GM21381 (cell line): ENCODE measurements around the gene GTF2H1.
A peak's percentile ranks its signal among the peaks of the same experiment; 100 is the strongest.
"Not testable (repeated sequence)": the region's sequence is repeated elsewhere in the genome, so short reads cannot be mapped to it uniquely, and the experiment has no call there.

Experiments
- ATAC-seq: cut with Tn5 transposase; IDR thresholded peaks from one replicate; pipeline ENCODE4 v1.9.1; 2021; ENCODE audit warnings: mild to moderate bottlenecking, moderate library complexity; ENCODE audit not compliant: unreplicated experiment

Gene GTF2H1

DNA sequence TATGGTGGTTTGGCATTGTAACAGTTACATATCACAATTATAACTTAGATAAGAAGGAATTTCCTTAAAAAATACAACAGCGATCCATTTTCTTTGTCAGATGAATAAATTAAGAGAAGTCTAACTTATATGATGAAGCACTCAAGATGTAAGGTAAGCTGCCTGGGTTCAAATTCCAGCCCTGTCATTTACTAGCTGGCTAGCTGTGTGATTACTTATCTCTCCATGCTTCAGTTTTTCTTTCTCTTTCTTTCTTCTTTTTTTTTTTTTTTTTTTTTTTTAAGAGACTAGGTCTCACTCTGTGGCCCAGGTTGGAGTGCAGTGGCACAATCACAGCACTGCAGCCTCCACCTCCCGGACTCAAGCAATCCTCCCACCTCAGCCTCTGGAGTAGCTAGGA, 49.8 kb downstream of the GTF2H1 start:
- ATAC-seq, result no peak

DNA sequence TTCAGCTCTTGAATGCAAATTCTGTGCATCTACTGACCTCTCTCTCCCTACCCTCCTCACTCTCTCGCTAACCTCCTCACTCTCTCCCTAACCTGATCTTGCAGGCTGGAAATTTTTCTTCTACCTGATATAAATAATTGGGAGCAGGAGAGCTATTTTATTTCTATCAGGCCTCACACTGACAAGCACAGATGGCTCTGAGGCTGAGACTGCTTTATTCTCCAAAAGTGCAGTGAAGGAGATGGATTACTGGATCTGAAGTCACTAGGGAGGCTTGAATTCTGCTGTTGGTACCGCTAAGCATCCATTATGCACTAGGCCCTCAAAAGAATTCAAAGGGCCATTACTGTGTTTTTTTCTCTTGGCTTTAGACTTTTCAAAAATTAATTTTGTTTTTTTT, 52.6 kb downstream of the GTF2H1 start:
- ATAC-seq, result no peak

DNA sequence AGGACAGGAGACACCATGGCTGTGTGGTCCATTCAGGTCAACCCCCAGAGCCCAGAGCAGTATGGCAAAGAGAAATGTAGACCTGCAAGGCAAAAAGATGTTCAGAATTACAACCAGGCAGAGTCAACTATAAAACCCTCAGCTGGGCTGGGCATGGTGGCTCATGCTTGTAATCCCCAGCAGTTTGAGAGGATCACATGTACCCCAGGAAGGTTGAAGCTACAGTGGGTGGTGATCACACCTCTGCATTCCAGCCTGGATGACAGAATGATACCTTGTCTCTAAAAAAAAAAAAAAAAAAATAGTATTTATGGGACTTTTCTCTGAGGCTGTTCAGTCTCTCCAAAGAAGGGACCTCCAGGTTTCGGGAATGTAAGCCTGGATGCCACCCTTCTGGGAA, 53.6 kb downstream of the GTF2H1 start:
- ATAC-seq, result no peak

DNA sequence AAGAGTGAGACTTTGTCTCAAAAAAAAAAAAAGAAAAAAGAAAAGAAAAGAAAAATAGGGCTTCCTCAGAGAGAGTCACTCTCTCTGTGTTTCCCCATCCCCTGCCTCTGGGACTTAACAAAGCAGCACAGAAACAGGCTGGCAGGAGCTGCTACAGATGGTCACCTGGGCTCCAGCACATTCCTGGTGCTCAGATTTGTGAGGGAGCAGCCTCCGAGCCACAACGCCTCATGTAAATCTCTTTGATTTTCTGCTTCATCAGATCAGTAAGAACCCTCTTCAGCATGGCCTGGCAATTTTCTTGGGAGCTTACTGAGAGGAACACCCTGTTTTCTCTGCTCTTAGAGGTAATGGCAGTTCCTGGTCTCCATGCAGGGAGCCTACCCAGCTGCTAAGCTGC, 56.8 kb downstream of the GTF2H1 start:
- no peak for ATAC-seq

DNA sequence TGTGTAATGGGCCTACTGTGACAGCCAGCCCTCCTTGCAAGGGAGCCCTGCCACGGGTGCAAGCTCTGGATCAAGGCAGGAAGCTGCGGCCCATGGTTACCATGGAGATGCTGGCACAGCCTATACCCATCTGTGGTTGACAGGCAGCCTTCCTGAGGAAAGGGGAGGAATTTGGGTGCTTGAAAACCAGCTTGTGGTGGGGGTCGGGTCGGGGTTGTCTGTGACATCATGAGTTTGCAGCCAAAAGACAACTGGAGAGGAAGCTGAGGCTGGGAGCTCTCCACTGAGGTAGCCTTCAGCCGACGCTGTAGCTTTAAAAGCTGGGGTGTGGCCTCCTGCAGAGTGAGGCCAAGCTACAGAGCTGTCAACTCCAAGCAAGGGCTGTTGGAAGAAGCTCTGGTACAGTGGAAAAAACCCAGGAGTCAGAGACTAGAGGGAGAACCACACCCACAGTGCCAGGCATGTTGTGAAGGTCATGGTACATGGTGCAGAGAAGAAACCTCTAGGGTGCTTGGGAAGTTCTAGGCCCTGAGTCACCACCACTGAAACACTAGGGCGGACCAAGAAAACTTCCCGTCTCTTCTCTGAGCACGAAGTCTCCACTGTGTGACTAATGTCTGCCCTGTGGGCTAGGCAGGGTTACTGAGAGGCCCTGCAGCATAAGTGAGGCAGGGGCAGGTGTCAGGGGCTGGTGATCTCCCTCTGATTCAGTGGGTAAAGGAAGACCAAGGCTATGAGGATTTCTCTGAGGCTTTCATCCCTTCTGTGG, 61.2 kb downstream of the GTF2H1 start:
- ATAC-seq, result peak; percentile 82

DNA sequence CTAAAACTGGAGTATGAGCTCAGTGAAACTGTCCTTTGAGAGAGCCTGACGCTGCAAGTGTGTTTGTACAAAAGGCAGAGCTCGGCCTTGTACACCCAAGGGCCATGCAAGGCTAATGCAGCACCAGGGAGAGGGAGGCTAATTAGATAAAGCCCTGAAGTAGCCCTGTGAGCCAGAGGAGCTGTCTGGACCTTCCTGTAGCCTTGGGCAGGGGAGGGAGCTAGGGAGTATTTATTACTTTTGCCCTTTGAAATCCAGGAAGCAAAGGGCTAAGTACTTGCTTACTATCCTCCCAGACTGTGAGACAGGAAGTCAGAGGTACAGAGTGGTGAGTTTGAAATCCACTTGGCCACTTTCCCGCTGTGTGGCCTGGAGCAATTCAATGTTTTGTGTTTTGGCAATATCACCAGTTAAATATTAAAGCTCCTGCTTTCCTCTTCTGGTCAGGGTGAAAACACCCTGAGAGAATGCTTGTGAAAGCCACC, 61.8 kb downstream of the GTF2H1 start:
- ATAC-seq, result peak; percentile 47

DNA sequence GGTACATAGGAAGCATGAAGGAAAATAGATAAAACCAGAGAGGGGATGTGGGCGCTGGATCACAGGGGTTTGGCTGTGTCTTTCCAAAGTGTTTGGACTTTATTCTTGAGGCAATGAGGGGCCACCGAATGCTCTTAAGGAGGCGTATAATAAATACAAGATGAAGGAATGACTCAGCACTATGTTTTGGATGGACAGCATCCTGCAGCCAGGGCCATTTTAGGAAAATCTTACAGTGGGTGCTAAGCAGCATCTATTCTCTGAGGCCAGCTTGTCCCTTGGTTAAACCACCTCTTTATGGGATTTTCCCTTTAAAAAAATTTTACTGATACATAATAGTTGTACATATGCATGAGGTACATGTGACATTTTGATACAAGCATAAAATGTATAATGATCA, 67.7 kb downstream of the GTF2H1 start:
- no peak for ATAC-seq

DNA sequence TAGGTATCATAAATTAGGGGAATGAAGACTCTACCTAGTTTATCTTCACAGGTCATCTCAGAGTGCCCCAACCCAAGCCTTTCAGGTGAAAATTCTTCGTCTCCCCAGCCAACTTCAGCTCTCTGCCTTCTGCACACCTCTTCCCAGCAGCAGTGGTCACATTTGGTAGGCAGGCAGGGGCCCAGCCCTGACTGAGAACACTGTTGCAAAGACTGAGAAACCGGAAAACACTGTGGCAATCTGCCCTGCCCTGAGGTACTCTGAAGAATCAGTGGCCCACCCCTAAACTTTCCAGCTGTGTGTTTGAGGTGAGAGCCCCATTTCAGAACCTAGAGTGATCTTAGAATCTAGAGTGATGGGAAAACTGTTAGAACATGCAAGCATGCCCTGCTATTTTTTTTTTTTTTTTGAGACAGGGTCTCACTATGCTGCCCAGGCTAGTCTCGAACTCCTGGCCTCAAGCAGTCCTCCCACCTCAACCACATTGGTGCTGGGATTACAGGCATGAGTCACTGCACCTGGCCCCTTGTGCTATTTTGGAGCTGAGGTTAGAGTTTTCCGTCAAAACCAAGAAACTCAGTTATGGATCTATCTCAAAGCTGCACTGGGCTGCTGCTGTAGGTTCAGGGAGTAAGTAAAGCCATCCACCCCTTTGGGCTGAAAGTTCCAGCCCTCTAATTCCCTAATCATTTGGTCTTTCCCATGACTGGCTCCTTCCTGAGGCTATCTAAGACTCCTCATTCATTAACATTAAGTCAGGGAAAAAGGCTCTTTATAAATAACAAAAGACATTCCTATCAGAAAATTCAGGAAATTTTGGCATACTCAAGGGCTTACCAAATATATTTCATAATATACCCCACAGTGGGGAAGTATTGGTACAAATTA, 70.3 kb downstream of the GTF2H1 start:
- no peak for ATAC-seq

DNA sequence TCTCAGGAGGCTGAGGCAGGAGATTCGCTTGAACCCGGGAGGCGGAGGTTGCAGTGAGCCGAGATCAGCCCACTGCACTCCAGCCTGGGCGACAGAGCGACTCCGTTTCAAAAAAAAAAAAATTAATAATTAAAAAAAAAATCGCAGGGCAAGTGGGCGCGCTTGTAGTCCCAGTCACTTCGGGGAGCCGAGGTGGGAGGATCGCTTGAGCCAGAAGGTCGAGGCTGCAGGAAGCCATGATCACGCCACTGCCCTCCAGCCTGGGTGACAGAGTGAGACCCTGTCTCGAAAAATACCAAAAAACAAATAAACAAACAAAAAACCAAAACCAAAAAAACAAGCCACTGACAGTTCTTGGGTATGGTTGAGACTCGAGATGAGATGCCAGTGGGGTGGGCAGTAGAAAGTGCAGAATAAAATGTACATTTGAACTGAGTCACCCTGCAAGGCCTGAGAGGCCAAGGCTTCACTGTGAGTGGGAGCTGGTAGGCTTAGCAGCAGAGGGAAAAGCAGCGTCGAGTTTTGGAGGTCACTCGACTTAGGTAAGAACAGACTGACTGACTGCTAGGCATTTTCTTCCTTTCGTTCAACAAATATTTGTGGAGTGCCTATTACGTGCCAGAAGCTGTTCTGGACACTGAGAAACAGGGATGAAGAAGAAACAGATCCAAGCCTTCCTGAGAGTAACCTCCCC, 71.4 kb downstream of the GTF2H1 start:
- no peak for ATAC-seq

DNA sequence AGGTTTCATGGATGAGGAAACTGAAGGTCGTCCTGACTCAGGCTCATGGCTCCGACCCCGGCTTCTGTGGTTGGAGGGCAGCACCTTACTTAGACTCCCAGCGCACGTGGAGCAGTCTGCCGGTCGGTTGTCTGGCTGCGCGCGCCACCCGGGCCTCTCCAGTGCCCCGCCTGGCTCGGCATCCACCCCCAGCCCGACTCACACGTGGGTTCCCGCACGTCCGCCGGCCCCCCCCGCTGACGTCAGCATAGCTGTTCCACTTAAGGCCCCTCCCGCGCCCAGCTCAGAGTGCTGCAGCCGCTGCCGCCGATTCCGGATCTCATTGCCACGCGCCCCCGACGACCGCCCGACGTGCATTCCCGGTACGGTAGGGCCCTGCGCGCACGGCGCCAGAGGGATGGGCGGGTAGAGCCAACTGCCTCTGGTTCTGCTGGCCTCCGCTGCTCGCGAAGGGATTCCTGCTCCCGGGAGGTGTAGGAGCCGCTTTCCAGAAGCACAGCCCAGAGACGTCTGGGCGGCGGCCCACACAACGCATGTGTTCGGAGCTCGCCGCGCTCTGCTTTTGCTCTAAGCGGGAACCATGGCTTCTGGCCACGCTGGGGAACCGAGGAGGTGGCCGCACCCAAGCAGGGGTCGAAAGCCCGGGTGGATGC, 72.0 kb downstream of the GTF2H1 start, which contains the start of gene LDHA:
TSS of gene LDHA (plus strand) at position 289 of the 653 bp plus-strand sequence. CDS start 2,280 bp downstream, outside the sequence.
- ATAC-seq, result peak; percentile 62

DNA sequence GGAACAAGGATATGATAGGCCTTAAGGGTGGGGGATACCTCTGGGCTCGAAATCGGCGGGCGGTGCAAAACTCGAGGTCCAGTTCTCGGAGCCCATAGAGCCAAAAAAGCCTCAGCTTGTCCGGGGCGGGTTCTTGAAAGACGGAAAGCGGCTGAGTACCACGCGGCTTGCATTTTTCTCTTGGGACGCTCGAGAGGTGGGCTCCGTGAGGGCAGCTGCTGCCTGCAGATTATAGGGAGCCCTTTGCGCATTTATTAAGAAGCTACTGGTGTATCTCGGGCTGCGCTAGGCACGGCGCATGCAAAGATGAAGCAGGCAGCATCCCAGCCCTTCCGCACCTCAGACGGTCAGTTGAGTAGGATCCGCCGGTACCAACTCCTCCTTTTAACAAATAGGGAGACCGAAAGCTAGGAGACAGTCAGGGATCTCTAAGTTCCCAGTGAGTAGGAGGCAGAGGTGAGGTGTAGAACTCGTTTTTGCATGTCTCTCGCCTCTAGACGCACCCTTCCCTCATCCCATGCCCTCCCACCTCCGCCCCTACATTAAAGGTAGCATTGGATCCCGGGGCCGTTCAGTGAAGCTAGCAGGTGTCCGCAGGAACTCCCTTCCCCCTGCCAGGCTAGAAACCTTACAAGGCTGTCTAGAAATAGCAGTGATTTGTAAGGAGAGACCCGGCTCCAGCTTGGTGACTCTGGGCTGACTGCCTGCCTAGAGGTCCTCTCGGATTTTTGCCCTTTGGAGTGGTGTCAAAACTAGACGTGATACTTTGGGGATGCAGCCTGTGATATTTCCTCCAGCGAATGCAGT, 72.8 kb downstream of the GTF2H1 start:
- ATAC-seq, result no peak

DNA sequence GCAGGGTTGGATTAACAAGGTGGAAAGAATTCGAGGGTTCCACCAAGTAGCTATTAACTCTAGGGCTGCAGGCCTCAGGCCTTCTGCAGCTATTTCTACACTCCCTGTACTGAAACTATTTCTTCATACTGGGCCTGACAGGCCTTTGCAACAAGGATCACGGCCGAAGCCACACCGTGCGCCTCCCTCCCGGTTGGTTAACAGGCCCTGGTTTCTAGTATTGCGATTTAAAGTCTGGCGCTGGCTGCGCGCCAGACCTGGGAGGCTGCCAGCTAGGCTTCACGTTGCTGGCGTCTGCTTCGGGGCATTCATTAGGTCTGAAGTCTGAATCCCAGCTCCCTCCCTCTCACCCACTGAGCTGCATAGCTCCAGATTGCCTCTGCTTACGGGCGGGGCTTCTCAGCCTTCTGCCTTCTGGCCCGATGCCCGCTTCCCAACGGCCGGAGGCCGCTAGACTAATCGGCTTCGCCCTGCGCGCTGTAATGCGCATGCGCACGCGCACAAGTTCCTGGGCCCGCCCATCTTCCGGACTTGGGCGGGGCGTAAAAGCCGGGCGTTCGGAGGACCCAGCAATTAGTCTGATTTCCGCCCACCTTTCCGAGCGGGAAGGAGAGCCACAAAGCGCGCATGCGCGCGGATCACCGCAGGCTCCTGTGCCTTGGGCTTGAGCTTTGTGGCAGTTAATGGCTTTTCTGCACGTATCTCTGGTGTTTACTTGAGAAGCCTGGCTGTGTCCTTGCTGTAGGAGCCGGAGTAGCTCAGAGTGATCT, 73.6 kb downstream of the GTF2H1 start:
- ATAC-seq, result peak; percentile 79

DNA sequence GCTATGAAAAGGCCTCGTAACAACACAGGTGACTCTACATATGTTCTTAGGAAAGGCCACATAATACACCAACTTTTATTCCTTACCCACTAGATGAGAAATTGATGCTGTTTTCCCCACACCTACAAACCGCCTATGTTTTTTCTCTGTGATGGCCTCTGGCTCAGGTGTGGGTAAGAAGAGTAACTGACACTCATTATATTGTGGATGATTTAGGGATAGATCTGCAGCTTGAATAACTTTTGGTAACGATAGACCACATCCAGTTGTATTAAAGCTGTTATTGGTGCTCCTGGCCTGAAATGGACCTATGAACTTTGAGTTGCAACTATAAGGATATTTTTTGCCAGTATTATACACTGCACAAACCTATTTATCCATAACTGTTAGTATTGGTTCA, 75.6 kb downstream of the GTF2H1 start:
- ATAC-seq, result no peak

DNA sequence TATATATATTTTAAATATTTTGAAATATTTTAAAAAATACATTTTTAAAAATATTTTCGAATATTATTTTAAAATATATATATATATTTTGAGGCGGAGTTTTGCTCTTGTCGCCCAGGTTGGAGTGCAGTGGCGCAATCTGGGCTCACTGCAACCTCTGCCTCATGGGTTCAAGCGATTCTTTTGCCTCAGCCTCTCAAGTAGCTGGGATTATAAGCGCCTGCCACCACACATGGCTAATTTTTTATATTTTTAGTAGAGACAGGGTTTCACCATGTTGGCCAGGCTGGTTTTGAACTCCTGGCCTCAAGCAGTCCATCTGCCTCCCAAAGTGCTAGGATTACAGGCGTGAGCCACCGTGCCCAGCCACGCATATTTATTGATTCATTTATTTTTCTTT, 78.7 kb downstream of the GTF2H1 start:
- ATAC-seq, result not testable (repeated sequence)

DNA sequence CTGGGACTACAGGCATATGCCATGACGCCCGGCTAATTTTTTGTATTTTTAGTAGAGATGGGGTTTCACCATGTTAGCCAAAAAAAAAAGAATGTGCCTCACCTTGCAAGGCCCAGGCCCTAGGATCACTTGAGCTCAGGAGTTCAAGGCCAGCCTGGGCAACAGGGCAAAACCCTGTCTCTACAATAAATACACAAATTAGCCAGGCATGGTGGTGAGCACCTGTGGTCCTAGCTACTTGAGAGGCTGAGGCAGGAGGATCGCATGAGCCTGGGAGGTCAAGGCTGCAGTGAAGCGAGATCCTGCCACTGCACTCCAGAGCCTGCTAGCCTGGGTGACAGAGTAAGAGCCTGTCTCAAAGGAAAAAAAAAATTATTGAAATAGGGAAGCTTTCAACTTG, 81.7 kb downstream of the GTF2H1 start:
- no peak for ATAC-seq

DNA sequence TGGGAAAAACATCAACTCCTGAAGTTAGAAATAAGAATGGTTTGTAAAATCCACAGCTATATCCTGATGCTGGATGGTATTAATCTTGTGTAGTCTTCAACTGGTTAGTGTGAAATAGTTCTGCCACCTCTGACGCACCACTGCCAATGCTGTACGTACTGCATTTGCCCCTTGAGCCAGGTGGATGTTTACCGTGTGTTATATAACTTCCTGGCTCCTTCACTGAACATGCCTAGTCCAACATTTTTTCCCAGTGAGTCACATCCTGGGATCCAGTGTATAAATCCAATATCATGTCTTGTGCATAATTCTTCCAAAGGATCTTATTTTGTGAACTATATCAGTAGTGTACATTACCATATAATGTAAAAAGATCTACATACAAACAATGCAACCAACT, 85.0 kb downstream of the GTF2H1 start:
- not testable (repeated sequence) for ATAC-seq

DNA sequence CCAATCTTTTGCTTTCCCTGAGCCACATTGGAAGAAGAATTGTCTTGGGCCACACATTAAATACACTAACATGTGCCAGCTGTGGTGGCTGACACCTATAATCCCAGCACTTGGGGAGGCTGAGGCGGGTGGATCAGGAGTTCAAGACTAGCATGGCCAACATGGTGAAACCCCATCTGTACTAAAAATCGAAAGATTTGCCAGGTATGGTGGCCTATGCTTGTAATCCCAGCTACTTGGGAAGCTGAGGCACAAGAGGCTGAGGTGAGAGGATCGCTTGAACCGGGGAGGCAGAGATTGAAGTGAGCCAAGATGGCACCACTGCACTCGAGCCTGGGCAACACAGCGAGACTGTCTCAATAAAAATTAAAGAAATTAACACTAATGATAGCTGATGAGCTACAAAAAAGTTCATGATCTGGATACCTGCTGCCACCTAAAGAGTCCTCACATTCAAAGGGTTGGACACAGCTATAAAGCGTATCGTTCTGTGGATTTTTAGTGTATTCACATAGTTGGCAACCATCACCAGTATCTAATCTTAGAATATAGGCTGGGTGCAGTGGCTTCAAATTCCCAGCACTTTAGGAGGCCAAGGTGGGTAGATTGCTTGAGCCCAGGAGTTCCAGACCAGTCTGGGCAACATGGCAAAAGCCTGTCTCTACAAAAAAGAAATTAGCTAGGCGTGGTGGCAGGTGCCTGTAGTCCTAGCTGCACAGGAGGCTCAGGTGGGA, 86.4 kb downstream of the GTF2H1 start:
- no peak for ATAC-seq

DNA sequence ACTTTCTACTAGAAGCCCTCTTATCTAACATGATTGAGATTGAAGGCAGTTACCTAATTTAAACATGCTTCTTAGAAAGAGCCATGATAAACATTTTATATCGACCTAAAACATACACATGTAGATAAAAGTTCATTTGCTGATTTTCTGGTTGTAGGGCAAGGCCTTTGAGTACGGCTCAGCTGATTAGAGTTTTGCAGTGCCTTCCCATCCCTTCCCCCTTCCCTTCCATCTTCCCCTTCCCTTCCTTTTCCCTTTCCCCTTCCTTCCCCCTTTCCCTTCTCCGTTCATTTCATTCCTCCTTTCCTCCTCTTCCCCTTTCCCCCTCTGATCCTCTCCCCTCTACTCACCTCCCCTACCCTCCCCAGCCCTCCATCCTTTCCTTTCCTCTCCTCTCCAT, 94.1 kb downstream of the GTF2H1 start:
- no peak for ATAC-seq
